ENCODE results near the gene RHD.
"Not testable (repeated sequence)": the region's sequence is repeated elsewhere in the genome, so short reads cannot be mapped to it uniquely, and the experiment has no call there.

The RHD gene

DNA sequence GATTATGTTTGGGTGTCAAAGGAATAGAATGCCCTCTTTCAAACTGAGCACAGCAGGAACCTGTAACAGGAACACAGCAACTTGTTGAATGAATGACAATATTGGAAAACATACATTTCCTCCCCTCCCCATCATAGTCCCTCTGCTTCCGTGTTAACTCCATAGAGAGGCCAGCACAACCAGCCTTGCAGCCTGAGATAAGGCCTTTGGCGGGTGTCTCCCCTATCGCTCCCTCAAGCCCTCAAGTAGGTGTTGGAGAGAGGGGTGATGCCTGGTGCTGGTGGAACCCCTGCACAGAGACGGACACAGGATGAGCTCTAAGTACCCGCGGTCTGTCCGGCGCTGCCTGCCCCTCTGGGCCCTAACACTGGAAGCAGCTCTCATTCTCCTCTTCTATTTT is at the start of gene RHD:
TSS of gene RHD (plus strand) at position 272 of the 400 bp plus-strand sequence. CDS start at position 311, 39 bp downstream.
- not testable (repeated sequence) for DNase-seq

DNA sequence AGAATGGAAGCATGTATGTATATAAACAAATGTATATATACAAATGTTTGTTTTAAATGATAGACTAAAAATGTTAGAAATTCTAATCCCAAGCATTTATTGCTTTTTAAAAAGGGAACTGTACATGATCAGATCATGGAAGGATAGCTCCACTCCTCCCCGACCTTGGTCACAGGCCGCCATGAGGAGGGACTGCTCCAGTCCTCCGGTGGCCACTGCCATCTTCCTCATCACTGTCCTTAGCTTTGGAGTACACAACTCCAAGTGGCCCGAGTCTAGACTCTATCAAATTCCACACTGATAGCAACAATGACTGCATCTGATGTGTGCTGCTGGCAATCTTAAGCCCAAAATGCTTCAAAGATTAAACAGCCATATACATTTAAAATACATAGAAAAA is 49.7 kb upstream of the RHD start:
- DNase-seq, result no peak

DNA sequence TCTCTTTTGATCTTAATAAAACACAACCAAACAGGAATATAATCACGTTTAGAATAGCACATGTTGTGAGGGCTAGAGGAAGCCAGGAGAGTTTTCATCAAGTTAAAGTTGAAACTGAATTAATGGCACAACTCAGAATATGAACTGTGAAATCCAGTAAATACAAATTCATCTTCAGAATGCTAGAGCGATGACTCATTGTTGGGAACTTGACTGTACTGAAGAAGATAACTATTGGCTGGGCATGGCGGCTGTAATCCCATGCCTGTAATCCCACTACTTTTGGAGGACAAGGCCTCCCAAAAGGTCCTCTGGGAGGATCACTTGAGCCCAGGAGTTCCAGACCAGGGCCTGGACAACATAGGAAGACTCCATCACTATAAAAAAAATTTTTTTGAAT is 48.8 kb upstream of the RHD start:
- DNase-seq, result no peak

DNA sequence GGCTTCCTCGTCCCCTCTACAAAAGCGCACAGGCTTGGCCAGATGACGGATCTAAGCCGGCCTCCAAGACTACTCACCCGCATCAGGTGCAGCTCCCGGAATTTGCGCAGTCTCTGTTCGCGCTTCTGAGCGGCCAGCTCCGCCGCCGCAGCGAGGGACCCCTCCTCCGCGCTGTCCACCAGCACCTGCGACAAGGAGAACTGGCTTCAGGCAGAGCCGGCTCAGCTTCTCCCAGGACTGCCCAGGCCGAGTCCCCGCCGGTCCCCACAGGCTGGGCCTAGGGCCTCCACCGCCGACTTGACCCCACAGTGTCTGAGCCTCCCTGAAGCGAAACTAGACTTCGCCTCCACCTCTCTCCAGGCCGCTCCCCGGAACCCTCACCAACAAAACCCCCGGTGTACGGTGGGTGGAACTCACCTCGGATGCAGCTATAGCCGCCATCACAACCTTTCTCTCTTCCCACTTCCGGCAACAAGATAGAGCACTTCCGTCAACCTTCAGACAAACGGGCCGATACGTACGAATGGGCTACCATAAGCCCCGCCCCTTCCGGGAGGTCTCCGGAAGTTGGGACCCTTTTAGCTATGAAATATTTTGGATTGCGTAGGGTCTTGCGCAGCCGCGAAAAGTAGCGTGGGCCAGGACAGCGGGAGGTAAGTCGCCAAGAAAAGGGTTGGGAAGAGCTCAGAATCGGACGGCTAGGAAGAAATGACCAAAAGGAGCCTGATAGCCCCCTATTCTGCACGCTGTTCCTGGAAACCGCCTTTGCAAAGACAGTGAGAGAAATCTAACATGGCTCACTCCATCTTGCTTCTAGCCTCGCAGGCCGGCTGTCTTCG is 40.1 kb upstream of the RHD start, which contains the start of gene SYF2:
TSS of gene SYF2 (minus strand) at position 476 of the 839 bp plus-strand sequence. CDS start at position 441, 35 bp downstream.
- DNase-seq, result peak; percentile 87

- DNase-seq, result no peak
Observed at GRCh38 chr1:25232866-25233784, 39.2 kb upstream of the RHD start.

DNA sequence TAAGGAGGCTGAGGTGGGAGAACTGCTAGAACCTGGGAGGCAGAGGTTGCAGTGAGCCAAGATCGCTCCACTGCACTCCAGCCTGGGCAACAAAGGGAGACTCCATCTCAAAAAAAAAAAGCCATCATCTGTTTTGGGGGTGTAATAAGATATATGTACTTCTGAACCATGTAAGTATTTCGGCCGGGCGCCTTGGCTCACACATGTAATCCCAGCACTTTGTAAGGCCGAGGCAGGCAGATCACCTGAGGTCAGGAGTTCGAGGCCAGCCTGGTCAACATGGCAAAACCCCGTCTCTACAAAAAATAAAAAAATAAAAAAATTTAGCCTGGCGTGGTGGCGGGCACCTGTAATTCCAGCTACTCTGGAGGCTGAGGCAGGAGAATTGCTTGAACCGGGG is 36.9 kb upstream of the RHD start:
- DNase-seq, result not testable (repeated sequence)

- not testable (repeated sequence) for DNase-seq
Observed at GRCh38 chr1:25236261-25236660, 36.0 kb upstream of the RHD start.

DNA sequence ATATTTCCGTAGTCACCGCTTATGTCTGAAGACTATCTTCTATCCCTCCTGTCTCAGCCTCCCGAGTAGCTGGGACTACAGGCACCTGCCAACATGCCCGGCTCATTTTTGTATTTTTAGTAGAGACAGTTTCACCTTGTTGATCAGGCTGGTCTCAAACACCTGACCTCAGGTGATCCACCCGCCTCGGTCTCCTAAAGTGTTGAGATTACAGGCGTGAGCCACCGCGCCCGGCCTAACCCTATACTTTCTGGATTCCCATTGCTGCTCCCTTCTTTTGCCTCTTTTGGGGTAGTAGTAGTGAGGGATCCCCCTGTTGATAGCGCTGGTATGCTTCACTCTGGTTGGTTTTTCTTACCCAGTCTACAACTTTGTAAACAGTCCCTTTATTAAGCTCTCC is 34.3 kb upstream of the RHD start:
- no peak for DNase-seq

DNA sequence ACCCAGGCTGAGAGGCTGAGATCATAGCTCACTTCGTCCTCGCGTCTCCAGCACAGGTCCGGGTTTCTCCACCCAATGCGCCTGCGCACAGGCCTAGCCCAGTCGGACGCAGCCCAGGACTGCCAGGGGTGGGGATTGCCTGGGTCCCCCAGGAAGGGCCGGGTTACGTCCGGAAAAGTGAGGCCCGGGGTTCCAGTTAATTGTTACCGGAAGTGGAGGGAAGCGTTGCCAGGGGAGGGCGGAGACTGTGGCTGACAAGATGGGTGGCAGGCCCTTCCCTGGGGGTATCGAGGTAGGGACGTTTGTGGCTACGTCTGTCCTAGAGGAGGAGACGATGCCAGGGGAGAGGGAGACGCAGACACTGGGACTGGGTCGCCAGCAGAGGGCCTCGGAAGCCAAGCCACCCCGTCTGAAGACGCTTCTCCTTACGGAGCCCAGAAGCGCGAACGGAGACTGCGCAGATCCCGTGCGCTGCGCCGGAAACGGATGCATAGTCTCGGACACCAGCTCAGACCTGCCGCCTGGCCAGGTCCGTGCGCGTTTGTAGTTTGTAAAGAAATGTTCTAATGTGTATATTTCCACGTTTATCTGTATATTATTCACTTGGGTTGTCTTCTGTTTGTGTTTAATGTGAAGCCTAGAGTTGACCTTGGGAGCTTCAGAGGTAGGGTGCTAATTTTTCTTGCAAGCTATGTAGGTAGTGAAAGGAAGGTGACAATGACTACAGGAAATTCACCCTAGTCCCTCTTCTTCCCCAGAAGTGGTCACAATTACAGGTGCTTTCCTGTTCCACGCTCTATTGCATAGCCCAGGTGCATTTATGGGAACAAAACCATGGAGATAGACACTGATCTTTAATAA is 32.4 kb upstream of the RHD start:
- DNase-seq, result peak; percentile 87

- DNase-seq, result no peak
Observed at GRCh38 chr1:25243907-25244306, 28.4 kb upstream of the RHD start.

DNA sequence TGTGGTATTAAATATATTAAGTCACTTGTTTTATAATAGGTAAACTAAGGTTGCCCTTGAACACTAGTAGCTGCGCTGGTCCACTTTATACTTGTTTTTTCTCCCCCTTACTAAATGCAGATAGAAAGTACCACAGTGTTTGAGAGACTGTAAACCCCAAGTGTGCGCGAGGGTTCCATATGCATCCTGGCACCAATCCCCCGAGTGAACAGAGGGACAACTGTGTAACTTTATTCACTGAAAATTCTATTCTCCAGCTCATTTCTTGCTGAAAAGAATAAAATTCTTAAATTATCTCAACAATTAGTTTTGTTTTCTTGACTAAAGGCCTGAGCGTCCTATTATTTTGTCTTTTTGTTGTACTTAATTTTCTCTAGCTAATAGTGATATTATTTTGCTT is 26.9 kb upstream of the RHD start:
- no peak for DNase-seq

DNA sequence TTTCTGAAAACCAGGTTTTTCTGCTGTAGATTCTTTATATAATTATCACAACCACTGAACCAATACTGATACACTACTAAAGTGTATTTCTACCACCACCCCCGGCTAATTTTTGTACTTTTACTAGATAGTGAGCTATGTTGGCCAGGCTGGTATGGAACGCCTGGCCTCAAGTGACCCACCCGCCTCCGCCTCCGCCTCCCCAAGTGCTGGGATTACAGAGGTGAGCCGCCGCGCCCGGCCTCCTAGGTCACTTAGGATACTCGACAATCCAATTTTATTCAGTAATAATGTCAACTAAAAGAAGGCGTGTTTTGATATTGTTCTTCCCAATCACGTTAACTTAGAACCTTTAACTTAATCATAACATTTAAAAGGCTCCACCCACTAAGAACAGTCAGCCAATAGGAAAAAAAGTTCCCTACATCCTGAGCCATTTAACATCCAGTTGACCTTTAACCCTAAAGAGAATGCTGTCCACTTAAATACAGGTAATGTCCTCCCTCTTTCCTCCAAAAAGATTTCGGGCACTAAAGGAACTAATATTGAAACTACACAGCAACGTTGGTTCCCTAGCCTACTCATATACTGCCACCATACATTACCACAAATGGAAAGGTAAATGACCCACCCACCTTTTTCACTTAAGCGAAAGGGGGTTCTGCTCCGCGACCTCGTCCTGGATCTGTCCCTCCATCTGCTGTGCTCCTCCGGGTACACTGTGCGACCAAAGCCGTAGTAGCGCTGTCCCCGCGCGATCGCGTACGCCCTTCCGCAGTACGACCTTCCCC is 26.3 kb upstream of the RHD start:
- DNase-seq, result peak; percentile 23

- no peak for DNase-seq
Observed at GRCh38 chr1:25246600-25247023, 25.7 kb upstream of the RHD start.

DNA sequence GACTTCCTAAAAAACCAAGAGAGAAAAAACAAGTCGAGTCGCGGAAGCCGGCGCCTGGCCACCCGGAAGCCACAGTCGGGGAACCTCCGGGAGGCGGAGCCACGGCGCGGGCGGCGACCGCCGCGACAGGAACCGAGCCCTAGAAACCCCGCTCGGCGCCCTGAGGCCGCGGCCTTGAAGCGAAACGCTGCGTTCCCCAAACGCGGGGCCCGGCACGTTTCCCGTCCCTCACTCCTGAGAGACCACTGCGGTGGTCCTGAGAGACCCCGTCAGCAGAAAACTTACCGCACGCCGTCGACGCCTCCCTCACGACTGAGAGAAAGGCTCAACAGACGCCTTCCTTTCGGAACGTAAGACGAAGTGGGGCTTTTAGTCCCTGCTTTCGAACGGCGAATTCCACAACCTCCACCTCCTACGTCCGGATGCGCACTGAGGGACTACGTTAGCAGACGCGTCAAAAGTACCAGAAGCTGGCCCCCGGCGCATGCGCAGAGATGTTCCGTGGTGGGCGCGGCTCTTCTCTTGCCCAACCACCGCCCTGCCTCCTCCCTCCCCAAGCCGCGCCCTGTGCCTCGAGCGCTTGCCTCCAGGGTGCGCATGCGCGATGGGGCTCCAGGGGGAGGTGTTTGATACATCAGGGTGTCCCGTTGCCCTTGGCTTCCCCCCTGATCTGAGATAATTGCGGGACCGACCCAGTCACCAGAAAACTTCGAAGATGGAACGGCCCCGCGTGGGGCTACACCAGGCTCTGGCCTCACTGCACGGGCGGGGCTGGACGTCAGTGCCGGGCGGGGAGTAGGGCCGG is 25.1 kb upstream of the RHD start, which contains the start of gene RSRP1:
TSS of gene RSRP1 (minus strand) at position 431 of the 805 bp plus-strand sequence. CDS start 491 bp downstream, outside the sequence.
- DNase-seq, result peak; percentile 95

- no peak for DNase-seq
Observed at GRCh38 chr1:25247829-25248754, 24.2 kb upstream of the RHD start.

- no peak for DNase-seq
Observed at GRCh38 chr1:25253911-25254310, 18.4 kb upstream of the RHD start.

DNA sequence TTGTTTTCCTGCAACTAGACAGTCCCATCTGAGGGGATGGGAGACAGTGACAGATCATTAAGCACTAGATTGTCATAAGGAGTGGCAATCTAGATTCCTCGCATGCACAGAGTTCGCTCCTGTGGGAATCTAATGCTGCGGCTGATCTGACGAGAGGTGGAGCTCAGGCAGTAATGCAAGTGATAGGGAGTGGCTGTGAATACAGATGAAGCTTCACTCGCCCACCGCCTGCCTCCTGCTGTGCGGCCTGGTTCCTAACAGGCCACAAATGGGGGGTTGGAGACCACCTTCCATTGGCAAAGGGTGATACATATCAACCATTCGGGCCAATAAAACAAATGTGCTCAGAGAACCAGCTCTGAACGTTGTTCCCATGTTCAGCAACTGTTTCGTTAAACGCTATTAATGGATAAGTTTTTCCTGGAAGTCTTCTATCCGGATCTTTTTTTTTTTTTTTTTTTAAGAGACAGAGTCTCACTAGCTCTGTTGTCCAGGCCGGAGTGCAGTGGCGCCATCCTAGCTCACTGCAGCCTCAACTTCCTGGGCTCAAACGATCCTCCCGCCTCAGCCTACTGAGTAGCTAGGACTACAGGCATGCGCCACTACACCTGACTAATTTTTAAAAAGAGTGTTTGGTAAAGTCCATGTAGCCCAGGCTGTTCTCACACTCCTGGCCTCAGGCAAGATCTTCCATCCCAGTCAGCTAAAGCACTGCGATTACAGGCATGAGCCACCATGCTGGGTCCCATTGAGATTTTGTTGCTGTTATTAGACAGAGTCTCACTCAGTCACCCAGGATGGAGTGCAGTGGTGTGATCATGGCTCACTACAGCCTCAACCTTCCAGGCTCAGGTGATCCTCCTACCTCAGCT is 16.4 kb upstream of the RHD start:
- no peak for DNase-seq

DNA sequence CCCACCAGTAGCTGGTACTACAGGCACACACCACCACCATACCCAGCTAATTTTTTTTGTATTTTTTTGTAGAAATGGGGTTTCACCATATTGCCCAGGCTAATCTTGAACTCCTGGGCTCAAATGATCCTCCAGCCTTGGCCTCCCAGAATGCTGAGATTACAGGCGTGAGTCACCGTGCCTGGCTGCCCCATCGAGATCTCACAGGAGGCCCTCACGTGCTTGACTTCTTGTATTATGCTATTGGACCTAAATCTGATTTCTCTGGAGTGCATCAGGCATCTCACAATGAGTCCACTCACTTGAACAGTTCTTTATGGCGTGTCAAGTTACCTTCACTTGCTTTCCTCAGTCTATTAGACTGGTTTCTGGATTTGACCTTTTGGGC is 15.7 kb upstream of the RHD start:
- no peak for DNase-seq

GRCh38 chr1:25257196-25257595 is 15.1 kb upstream of the RHD start:
- no peak for DNase-seq
